ENCODE measurements around the gene TLR5.

The TLR5 gene

DNA sequence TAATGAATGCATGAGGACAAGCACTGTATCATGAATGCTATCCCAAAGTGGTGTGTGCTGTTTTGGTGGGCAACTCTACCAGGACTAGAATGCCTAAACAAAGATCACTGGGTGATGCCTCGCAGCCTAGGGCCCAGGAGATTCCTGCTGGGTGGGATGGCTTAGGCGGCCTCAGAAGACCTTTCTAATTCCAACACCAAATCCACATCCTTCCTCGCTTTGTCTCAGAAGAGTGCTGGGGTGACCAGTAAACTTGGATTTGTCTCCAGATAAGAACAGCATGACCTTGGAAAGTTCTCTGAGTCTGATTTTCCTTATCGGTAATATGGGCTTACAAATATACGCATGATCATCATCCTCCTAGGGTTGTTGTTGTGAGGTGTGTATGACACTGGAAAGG is 76.6 kb downstream of the TLR5 start:
- no peaks in the 10 kb centered on the region for H3K4me1 ChIP-seq
- TF ChIP-seq, protein P1, sequence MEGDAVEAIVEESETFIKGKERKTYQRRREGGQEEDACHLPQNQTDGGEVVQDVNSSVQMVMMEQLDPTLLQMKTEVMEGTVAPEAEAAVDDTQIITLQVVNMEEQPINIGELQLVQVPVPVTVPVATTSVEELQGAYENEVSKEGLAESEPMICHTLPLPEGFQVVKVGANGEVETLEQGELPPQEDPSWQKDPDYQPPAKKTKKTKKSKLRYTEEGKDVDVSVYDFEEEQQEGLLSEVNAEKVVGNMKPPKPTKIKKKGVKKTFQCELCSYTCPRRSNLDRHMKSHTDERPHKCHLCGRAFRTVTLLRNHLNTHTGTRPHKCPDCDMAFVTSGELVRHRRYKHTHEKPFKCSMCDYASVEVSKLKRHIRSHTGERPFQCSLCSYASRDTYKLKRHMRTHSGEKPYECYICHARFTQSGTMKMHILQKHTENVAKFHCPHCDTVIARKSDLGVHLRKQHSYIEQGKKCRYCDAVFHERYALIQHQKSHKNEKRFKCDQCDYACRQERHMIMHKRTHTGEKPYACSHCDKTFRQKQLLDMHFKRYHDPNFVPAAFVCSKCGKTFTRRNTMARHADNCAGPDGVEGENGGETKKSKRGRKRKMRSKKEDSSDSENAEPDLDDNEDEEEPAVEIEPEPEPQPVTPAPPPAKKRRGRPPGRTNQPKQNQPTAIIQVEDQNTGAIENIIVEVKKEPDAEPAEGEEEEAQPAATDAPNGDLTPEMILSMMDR (IDR thresholded peaks at IDR 0.05; ENCODE audit: low read depth, low read length): no peak
- no peaks in the 10 kb centered on the region for H3K9me3 ChIP-seq
- no peaks in the 10 kb centered on the region for H3K36me3 ChIP-seq
- DNase-seq: no peak
- no peaks in the 10 kb centered on the region for H3K27me3 ChIP-seq
- H3K4me3 ChIP-seq (ENCODE audit: low read depth, low read length): no peak overlapping the region

DNA sequence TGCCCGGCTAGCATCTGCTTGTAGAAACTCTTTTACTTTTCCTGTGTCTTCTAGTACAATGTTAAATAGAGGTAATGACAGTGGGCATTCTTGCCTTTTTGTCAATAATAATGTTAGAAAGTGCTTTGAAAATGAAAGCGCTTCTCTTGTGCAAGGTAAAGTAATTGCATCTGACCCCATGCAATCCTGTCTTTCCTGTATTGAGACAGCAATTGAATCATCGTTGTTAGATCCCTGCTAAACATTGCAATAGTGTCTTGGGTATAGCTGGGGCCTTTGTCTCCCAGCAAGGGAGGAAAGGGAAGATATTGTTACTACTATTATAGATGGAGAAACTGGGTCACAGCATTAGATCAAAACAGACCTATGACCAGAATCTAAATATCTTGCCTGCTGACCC is 80.9 kb downstream of the TLR5 start:
- Histone ChIP-seq H3K4me1 (no peaks in the 10 kb centered on the region), H3K36me3 (no peaks in the 10 kb centered on the region), H3K4me3 (ENCODE audit: low read depth, low read length) (no peak overlapping the region), H3K9me3 (no peaks in the 10 kb centered on the region), H3K27me3 (no peaks in the 10 kb centered on the region)
- TF ChIP-seq, protein P1 (IDR thresholded peaks at IDR 0.05; ENCODE audit: low read depth, low read length): no peak
- no peak for DNase-seq

DNA sequence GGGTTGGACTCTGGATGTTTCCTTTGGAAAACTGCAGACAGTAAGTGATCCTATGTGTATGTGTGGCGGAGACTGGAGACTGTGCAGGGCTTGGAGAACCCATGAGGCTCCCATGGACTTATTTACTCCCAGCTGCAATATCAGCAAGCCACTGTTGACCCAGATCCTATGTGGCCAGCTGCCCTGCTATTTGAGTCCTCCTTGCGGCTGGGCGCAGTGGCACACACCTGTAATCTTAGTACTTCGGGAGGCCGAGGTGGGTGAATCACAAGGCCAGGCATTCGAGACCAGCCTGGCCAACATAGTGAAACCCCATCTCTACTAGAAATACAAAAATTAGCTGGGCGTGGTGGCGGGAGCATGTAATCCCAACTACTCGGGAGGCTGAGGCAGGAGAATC is 83.5 kb downstream of the TLR5 start:
- H3K36me3 ChIP-seq: no peaks in the 10 kb centered on the region
- H3K4me3 ChIP-seq (ENCODE audit: low read depth, low read length): no peak overlapping the region
- TF ChIP-seq, protein P1 (IDR thresholded peaks at IDR 0.05; ENCODE audit: low read depth, low read length): no peak
- H3K27me3 ChIP-seq: peaks cover 10% of the 10 kb centered on the region
- no peaks in the 10 kb centered on the region for H3K4me1 ChIP-seq
- no peak for DNase-seq
- no peaks in the 10 kb centered on the region for H3K9me3 ChIP-seq

All from BE2C (cell line).